Caco-2 (cell line): ENCODE results near the gene MS4A6E. TPM values are rescaled to one million over a fixed set of nuclear protein-coding genes. Genes with fewer than 3 reads are reported as not detected.

Experiments used
- Bru-seq: library from RNA; stranded (reverse); fragments of 400-500 nt; gene quantifications from one replicate; lab custom pipeline; 2021; lab: Mats Ljungman, UMichigan
- BruChase-seq, 2 experiments: library from RNA; stranded (reverse); fragments of 400-500 nt; gene quantifications; one replicate each; lab custom pipeline; 2021; lab: Mats Ljungman, UMichigan
- BruUV-seq: library from RNA; stranded (reverse); fragments of 400-500 nt; replicated peaks from 2 replicates; lab custom pipeline; 2021; lab: Mats Ljungman, UMichigan
- CTCF ChIA-PET: fragments of 300-600 bp; sonication (Branson Sonifier 250); formaldehyde crosslinking; loops from one replicate; lab custom pipeline; 2022; ENCODE audit warnings: antibody characterized with exemption; lab: Charles Lee
- POLR2A ChIA-PET: fragments of 300-600 bp; sonication (Branson Sonifier 250); formaldehyde crosslinking; loops from one replicate; lab custom pipeline; 2022; ENCODE audit warnings: antibody characterized with exemption; lab: Charles Lee
- DNase-seq, 2 experiments: peaks; one replicate each; pipeline versions ENCODE4 v3.0.0 to v3.0.0-alpha.2; 2020 to 2022
- H3K27me3 ChIP-seq: replicated peaks from 2 replicates; pipeline ENCODE4 v1.6.0; 2011; ENCODE audit warnings: low read length; ENCODE audit not compliant: control insufficient read depth, insufficient read depth
- H3K36me3 ChIP-seq: 2 replicates; pipeline ENCODE4 v1.5.1; 2011; ENCODE audit warnings: low read length; ENCODE audit not compliant: control insufficient read depth, insufficient read depth
- H3K4me1 ChIP-seq: fragments of 250-450 bp; sonication (Bioruptor Pico); 2 replicates; pipeline ENCODE4 v1.5.1; 2020; ENCODE audit warnings: mild to moderate bottlenecking
- H3K4me3 ChIP-seq: 2 replicates; pipeline ENCODE4 v1.5.1; 2011; ENCODE audit warnings: low read depth, mild to moderate bottlenecking, control low read depth, low read length
- H3K9me3 ChIP-seq: fragments of 250-450 bp; sonication (Bioruptor Pico); 2 replicates; pipeline ENCODE4 v1.5.1; 2020; ENCODE audit warnings: mild to moderate bottlenecking, moderate library complexity
- H3K27ac Mint-ChIP-seq: one replicate; pipeline ENCODE4 v1.8.0; 2022; ENCODE audit warnings: mixed read lengths; ENCODE audit not compliant: unreplicated experiment
- H3K27me3 Mint-ChIP-seq: one replicate; pipeline ENCODE4 v1.8.0; 2022; ENCODE audit warnings: mixed read lengths; ENCODE audit not compliant: insufficient read depth, unreplicated experiment
- H3K36me3 Mint-ChIP-seq: one replicate; pipeline ENCODE4 v1.8.0; 2022; ENCODE audit warnings: mild to moderate bottlenecking, mixed read lengths; ENCODE audit not compliant: insufficient read depth, unreplicated experiment
- H3K4me1 Mint-ChIP-seq: one replicate; pipeline ENCODE4 v1.8.0; 2022; ENCODE audit warnings: low read depth, mixed read lengths; ENCODE audit not compliant: unreplicated experiment
- H3K4me3 Mint-ChIP-seq: one replicate; pipeline ENCODE4 v1.8.0; 2022; ENCODE audit warnings: mild to moderate bottlenecking, moderate library complexity, mixed read lengths; ENCODE audit not compliant: unreplicated experiment
- H3K9me3 Mint-ChIP-seq: one replicate; pipeline ENCODE4 v1.8.0; 2022; ENCODE audit warnings: mixed read lengths; ENCODE audit not compliant: unreplicated experiment
- CTCF ChIP-seq, 2 experiments: fragments of 200-600 bp in 1 of 2; IDR thresholded peaks; 1 replicate in 1 of 2; 2 replicates in 1 of 2; pipeline versions ENCODE4 v1.5.1 to v1.8.0; 2011 to 2022; ENCODE audit warnings: antibody characterized with exemption in 1 of 2, control low read depth in 1 of 2, inconsistent platforms in 1 of 2, low read depth in 1 of 2, low read length in 1 of 2, mild to moderate bottlenecking in 1 of 2, moderate library complexity in 1 of 2; ENCODE audit not compliant: insufficient read depth in 1 of 2, severe bottlenecking in 1 of 2, unreplicated experiment in 1 of 2
- intact Hi-C: fragments of 100-400 bp; cut with micrococcal nuclease; formaldehyde crosslinking; loops from one replicate; pipeline ENCODE4 v1.10.0; 2022; ENCODE audit not compliant: unreplicated experiment
- long read RNA-seq: library from polyadenylated mRNA; stranded (forward); transcript quantifications from one replicate; pipeline ENCODE4 v2.0.0, GENCODE V29; 2022
- total RNA-seq: library from RNA; stranded (reverse); gene quantifications from 2 replicates; pipeline ENCODE4 v1.2.3, GENCODE V29; 2022

The MS4A6E gene, protein sequence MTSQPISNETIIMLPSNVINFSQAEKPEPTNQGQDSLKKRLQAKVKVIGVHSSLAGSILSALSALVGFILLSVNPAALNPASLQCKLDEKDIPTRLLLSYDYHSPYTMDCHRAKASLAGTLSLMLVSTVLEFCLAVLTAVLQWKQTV
- total RNA-seq (not detected in 2 replicates), Bru-seq, nascent RNA (not detected), BruChase-seq, experiment 1, labeled RNA remaining after a 2-hour chase (not detected), BruChase-seq, experiment 2, labeled RNA remaining after a 6-hour chase (not detected)
- long read RNA-seq: 0 reads

DNA sequence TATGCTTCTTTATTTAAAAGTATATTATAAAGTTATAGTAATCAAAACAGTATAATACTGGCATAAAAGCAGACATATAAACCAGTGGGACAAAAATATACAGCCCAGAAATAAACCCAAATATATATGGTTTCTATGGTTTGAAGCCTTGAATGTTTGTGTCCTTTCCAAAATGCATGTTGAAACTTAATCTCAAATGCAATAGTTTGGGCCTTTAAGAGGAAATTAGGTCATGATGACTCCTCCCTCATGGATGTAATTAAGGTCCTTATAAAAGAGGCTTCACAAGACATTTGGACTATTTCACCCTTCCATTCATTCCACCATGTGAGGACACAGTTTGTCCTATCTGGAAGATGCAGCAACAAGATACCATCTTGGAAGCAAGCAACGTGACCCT, at the start of gene MS4A6E:
Gene MS4A6E, plus strand, starts transcription at position 301 of the 400 bp plus-strand sequence. CDS start 7,641 bp downstream, outside the sequence.
- TF ChIP-seq CTCF (IDR thresholded peaks at IDR 0.05; ENCODE audit: insufficient read depth in 1 of 2, low read depth in 1 of 2, low read length in 1 of 2, severe bottlenecking in 1 of 2, unreplicated experiment in 1 of 2): no peak
- H3K27me3 Mint-ChIP-seq: no peaks in the 10 kb centered on the region
- peaks cover 30% of the 10 kb centered on the region for H3K9me3 Mint-ChIP-seq
- ChIA-PET POLR2A (no interaction called here), CTCF (no interaction called here)
- Histone ChIP-seq H3K36me3 (no peaks in the 10 kb centered on the region), H3K4me1 (no peaks in the 10 kb centered on the region), H3K4me3 (no peak within 1 kb of the TSS), H3K9me3 (peaks cover 3% of the 10 kb centered on the region; the same call in 1 of the 2 replicates), H3K27me3 (no peaks in the 10 kb centered on the region)
- H3K4me3 Mint-ChIP-seq: no peak within 1 kb of the TSS
- H3K4me1 Mint-ChIP-seq: no peaks in the 10 kb centered on the region
- no peak for DNase-seq
- no TSS peak for BruUV-seq
- no peak within 1 kb of the TSS for H3K27ac Mint-ChIP-seq
- no peaks in the 10 kb centered on the region for H3K36me3 Mint-ChIP-seq
- intact Hi-C loops: no loop called here

DNA sequence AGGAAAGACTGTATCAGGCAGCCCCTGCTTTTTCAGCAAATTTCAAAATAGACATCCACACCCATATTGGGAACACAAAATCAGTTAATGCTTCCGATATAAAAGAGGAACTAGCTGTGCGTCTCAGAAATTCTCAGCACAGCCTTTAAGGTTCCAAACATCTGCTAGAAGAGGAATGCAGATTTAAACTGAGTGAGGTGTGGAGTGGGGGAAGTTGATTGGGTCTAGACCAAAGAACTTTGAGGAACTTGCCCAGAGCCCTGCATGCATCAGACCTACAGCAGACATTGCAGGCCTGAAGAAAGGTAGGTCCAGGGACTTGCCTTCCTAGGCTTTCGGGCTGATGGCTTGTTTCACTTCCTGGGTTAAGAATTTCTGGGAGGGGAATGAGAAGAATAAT, 46.6 kb upstream of the MS4A6E start, which contains the start of gene MS4A4A:
Gene MS4A4A, plus strand, starts transcription at position 255 of the 400 bp plus-strand sequence. Its CDS starts 10 bp downstream, at position 265.
- Histone ChIP-seq H3K9me3 (no peaks in the 10 kb centered on the region), H3K4me3 (no peak within 1 kb of the TSS), H3K4me1 (no peaks in the 10 kb centered on the region), H3K27me3 (no peaks in the 10 kb centered on the region), H3K36me3 (no peaks in the 10 kb centered on the region)
- Mint-ChIP-seq H3K4me1 (no peaks in the 10 kb centered on the region), H3K4me3 (no peak within 1 kb of the TSS), H3K9me3 (peaks cover 4% of the 10 kb centered on the region), H3K36me3 (peaks cover 2% of the 10 kb centered on the region), H3K27me3 (no peaks in the 10 kb centered on the region), H3K27ac (no peak within 1 kb of the TSS)
- no peak for DNase-seq
- BruUV-seq: no TSS peak
- POLR2A ChIA-PET: no interaction called here
- CTCF ChIA-PET: no interaction called here
- TF ChIP-seq CTCF (IDR thresholded peaks at IDR 0.05; ENCODE audit: insufficient read depth in 1 of 2, low read depth in 1 of 2, low read length in 1 of 2, severe bottlenecking in 1 of 2, unreplicated experiment in 1 of 2): no peak
- intact Hi-C loops: no loop called here

DNA sequence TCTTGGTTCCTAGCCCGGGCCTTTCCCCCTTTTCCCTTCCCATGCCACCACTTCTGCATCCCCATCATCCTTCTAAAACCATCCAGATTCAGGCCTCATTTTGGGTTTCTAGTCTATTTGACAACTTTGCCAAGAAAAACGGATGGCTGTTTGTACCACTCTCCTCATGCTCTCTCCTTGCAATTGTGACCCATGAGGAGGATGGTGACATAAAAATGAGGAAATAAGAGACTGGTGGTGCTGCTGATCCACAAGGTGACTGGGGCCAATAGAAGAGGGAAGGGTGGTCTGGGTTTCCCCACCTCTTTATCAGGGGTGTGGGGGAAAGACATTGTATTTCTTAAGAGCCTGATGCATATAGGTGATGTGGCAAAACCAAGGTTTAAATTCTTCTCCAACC, 45.6 kb upstream of the MS4A6E start:
- intact Hi-C loops: no loop called here
- H3K27me3 Mint-ChIP-seq: no peaks in the 10 kb centered on the region
- no peak overlapping the region for H3K4me3 ChIP-seq
- H3K27me3 ChIP-seq: no peaks in the 10 kb centered on the region
- H3K4me3 Mint-ChIP-seq: no peak overlapping the region
- no peak for TF ChIP-seq CTCF (IDR thresholded peaks at IDR 0.05; ENCODE audit: insufficient read depth in 1 of 2, low read depth in 1 of 2, low read length in 1 of 2, severe bottlenecking in 1 of 2, unreplicated experiment in 1 of 2)
- POLR2A ChIA-PET: no interaction called here
- peaks cover 6% of the 10 kb centered on the region for H3K36me3 Mint-ChIP-seq
- BruUV-seq: no TSS peak
- no peaks in the 10 kb centered on the region for H3K4me1 Mint-ChIP-seq
- peaks cover 15% of the 10 kb centered on the region for H3K9me3 Mint-ChIP-seq
- no peaks in the 10 kb centered on the region for H3K4me1 ChIP-seq
- CTCF ChIA-PET: no interaction called here
- H3K36me3 ChIP-seq: no peaks in the 10 kb centered on the region
- no peaks in the 10 kb centered on the region; the same call in 1 of the 2 replicates for H3K9me3 ChIP-seq
- DNase-seq: no peak
- no peak overlapping the region for H3K27ac Mint-ChIP-seq
